ENCODE measurements around the gene SSBP3. TPM values are rescaled to one million over a fixed set of nuclear protein-coding genes. Genes with fewer than 3 reads are reported as not detected.

SSBP3 gene
- polyA plus RNA-seq, 6 donors from 2014 or later, result 1.7 to 4.2 (median 2.2) TPM

GRCh38 chr1:54318246-54318814, 87.9 kb downstream of the SSBP3 start:
- Mint-ChIP-seq H3K36me3 (no peaks in the 10 kb centered on the region), H3K4me1 (peaks cover 0 to 8% (median 0%) of the 10 kb centered on the region in 3 donors), H3K27me3 (no peaks in the 10 kb centered on the region), H3K4me3 (no peak overlapping the region), H3K27ac (no peak overlapping the region), H3K9me3 (no peaks in the 10 kb centered on the region)
- DNase-seq (no peak), ATAC-seq (ENCODE audit: low read depth in 2 of 2) (no peak)

GRCh38 chr1:54317084-54317483, 89.1 kb downstream of the SSBP3 start:
- Mint-ChIP-seq H3K4me1 (peaks cover 0 to 8% (median 0%) of the 10 kb centered on the region in 3 donors), H3K4me3 (no peak overlapping the region), H3K27me3 (no peaks in the 10 kb centered on the region), H3K36me3 (no peaks in the 10 kb centered on the region), H3K27ac (peak overlapping the region in 2 of 6 donors; percentile 29 to 80), H3K9me3 (no peaks in the 10 kb centered on the region)
- DNase-seq, result no peak
- no peak for ATAC-seq (ENCODE audit: low read depth in 2 of 2)

- Mint-ChIP-seq H3K4me3 (no peak overlapping the region), H3K9me3 (no peaks in the 10 kb centered on the region), H3K27ac (peak overlapping the region in 1 of 6 donors; percentile 28), H3K36me3 (no peaks in the 10 kb centered on the region), H3K27me3 (no peaks in the 10 kb centered on the region), H3K4me1 (peaks cover 0 to 5% (median 3%) of the 10 kb centered on the region in 3 donors)
- DNase-seq (no peak), ATAC-seq (ENCODE audit: low read depth in 2 of 2) (no peak)
Measured at GRCh38 chr1:54315099-54315498, 91.1 kb downstream of the SSBP3 start.

GRCh38 chr1:54314696-54315095, 91.5 kb downstream of the SSBP3 start:
- H3K4me1 Mint-ChIP-seq, result peaks cover 0 to 5% (median 0%) of the 10 kb centered on the region in 3 donors
- no peak overlapping the region for H3K4me3 Mint-ChIP-seq

GRCh38 chr1:54312796-54313316, 93.3 kb downstream of the SSBP3 start:
- Mint-ChIP-seq H3K9me3 (no peaks in the 10 kb centered on the region), H3K4me1 (peaks cover 0 to 5% (median 0%) of the 10 kb centered on the region in 3 donors), H3K27ac (no peak overlapping the region), H3K36me3 (no peaks in the 10 kb centered on the region), H3K27me3 (no peaks in the 10 kb centered on the region), H3K4me3 (no peak overlapping the region)
- DNase-seq (no peak), ATAC-seq (ENCODE audit: low read depth in 2 of 2) (no peak)

More at GRCh38 chr1:54314696-54315095, 91.5 kb downstream of the SSBP3 start:
- Mint-ChIP-seq H3K27me3 (no peaks in the 10 kb centered on the region), H3K27ac (no peak overlapping the region), H3K9me3 (no peaks in the 10 kb centered on the region), H3K36me3 (no peaks in the 10 kb centered on the region)
- no peak for ATAC-seq (ENCODE audit: low read depth in 2 of 2)
- DNase-seq, result no peak

- Mint-ChIP-seq H3K36me3 (no peaks in the 10 kb centered on the region), H3K9me3 (peaks cover 0 to 2% (median 0%) of the 10 kb centered on the region in 7 donors), H3K27me3 (no peaks in the 10 kb centered on the region), H3K4me3 (no peak overlapping the region), H3K4me1 (peaks cover 0 to 12% (median 3%) of the 10 kb centered on the region in 3 donors), H3K27ac (no peak overlapping the region)
- ATAC-seq (ENCODE audit: low read depth in 2 of 2) (no peak), DNase-seq (no peak)
Measured at GRCh38 chr1:54311506-54311905, 94.7 kb downstream of the SSBP3 start.

- DNase-seq, result no peak
- Mint-ChIP-seq H3K36me3 (no peaks in the 10 kb centered on the region), H3K4me1 (peaks cover 0 to 12% (median 3%) of the 10 kb centered on the region in 3 donors), H3K27ac (peak overlapping the region in 3 of 6 donors; percentile 56 to 66 (median 63)), H3K27me3 (no peaks in the 10 kb centered on the region), H3K9me3 (peaks cover 0 to 2% (median 0%) of the 10 kb centered on the region in 7 donors), H3K4me3 (no peak overlapping the region)
- no peak for ATAC-seq (ENCODE audit: low read depth in 2 of 2)
Measured at GRCh38 chr1:54310439-54311328, 95.5 kb downstream of the SSBP3 start.

- Mint-ChIP-seq H3K36me3 (no peaks in the 10 kb centered on the region), H3K4me1 (peaks cover 0 to 12% (median 3%) of the 10 kb centered on the region in 3 donors), H3K9me3 (peaks cover 0 to 2% (median 0%) of the 10 kb centered on the region in 7 donors), H3K27ac (peak overlapping the region in 3 of 6 donors; percentile 47 to 56 (median 53)), H3K27me3 (no peaks in the 10 kb centered on the region), H3K4me3 (peak overlapping the region in 1 of 8 donors; percentile 25)
- ATAC-seq (ENCODE audit: low read depth in 2 of 2) (no peak), DNase-seq (no peak)
Measured at GRCh38 chr1:54309631-54310366, 96.4 kb downstream of the SSBP3 start.

- Mint-ChIP-seq H3K4me1 (peaks cover 0 to 12% (median 10%) of the 10 kb centered on the region in 3 donors), H3K36me3 (no peaks in the 10 kb centered on the region), H3K9me3 (peaks cover 0 to 2% (median 0%) of the 10 kb centered on the region in 7 donors), H3K4me3 (no peak overlapping the region), H3K27me3 (no peaks in the 10 kb centered on the region), H3K27ac (no peak overlapping the region)
- ATAC-seq (ENCODE audit: low read depth in 2 of 2) (no peak), DNase-seq (no peak)
Measured at GRCh38 chr1:54307305-54307704, 98.9 kb downstream of the SSBP3 start.

GRCh38 chr1:54305906-54306514, 100.2 kb downstream of the SSBP3 start:
- peaks cover 0 to 14% (median 10%) of the 10 kb centered on the region in 3 donors for H3K4me1 Mint-ChIP-seq
- H3K36me3 Mint-ChIP-seq, result no peaks in the 10 kb centered on the region
- DNase-seq (no peak), ATAC-seq (ENCODE audit: low read depth in 2 of 2) (no peak)
- peaks cover 0 to 2% (median 0%) of the 10 kb centered on the region in 7 donors for H3K9me3 Mint-ChIP-seq
- no peaks in the 10 kb centered on the region for H3K27me3 Mint-ChIP-seq
- peak overlapping the region in 1 of 6 donors; percentile 42 for H3K27ac Mint-ChIP-seq
- no peak overlapping the region for H3K4me3 Mint-ChIP-seq

- ATAC-seq (ENCODE audit: low read depth in 2 of 2), result no peak
- peaks cover 0 to 2% (median 0%) of the 10 kb centered on the region in 7 donors for H3K9me3 Mint-ChIP-seq
- no peak overlapping the region for H3K4me3 Mint-ChIP-seq
- H3K36me3 Mint-ChIP-seq, result no peaks in the 10 kb centered on the region
- H3K4me1 Mint-ChIP-seq, result peaks cover 6 to 19% (median 13%) of the 10 kb centered on the region in 3 donors
- DNase-seq, result no peak
- H3K27me3 Mint-ChIP-seq, result no peaks in the 10 kb centered on the region
- no peak overlapping the region for H3K27ac Mint-ChIP-seq
Measured at GRCh38 chr1:54304518-54304917, 101.7 kb downstream of the SSBP3 start.

- Mint-ChIP-seq H3K9me3 (peaks cover 0 to 2% (median 0%) of the 10 kb centered on the region in 7 donors), H3K36me3 (no peaks in the 10 kb centered on the region), H3K4me3 (no peak overlapping the region), H3K4me1 (peaks cover 19 to 31% (median 26%) of the 10 kb centered on the region in 3 donors), H3K27me3 (no peaks in the 10 kb centered on the region), H3K27ac (peak overlapping the region in 3 of 6 donors; percentile 19 to 79 (median 76))
- DNase-seq, result no peak
- ATAC-seq (ENCODE audit: low read depth in 2 of 2), result no peak
Measured at GRCh38 chr1:54302951-54303843, 103.0 kb downstream of the SSBP3 start.
